Measurements from ENCODE around the gene USP3.

- TF ChIP-seq CTCF (IDR thresholded peaks at IDR 0.05) (no peak), EP300 (IDR thresholded peaks at IDR 0.05) (no peak)
These were observed 41.1 kb downstream of the USP3 start for GRCh38 chr15:63545520-63545919.
